Lung (tissue), 12 donors: ENCODE data around the gene ADCY3. TPM values are rescaled to one million over a fixed set of nuclear protein-coding genes. Genes with fewer than 3 reads are reported as not detected.

Experiments used
- ATAC-seq: fragments of 200-7000 bp; cut with Tn5 transposase; one replicate; pipeline ENCODE4 v1.9.1; 2020; ENCODE audit warnings: moderate number of reproducible peaks; ENCODE audit not compliant: insufficient read depth, low FRiP score
- DNase-seq, 3 donors: peaks; one replicate each; pipeline ENCODE4 v3.0.0-alpha.2; 2013 to 2017
- H3K27ac ChIP-seq, 2 donors: one replicate each; pipeline ENCODE4 v1.5.1; 2013; ENCODE audit warnings: mild to moderate bottlenecking in 2 of 2, moderate library complexity in 2 of 2, control low read depth in 1 of 2, inconsistent platforms in 1 of 2, low read depth in 1 of 2, low read length in 1 of 2
- H3K27me3 ChIP-seq, 3 donors: one replicate each; pipeline ENCODE4 v1.5.1; 2013; ENCODE audit warnings: low read length in 2 of 3; ENCODE audit not compliant: control insufficient read depth in 3 of 3, insufficient read depth in 3 of 3
- H3K36me3 ChIP-seq, 4 donors: one replicate each; pipeline ENCODE4 v1.5.1; 2013; ENCODE audit warnings: low read length in 4 of 4, mild to moderate bottlenecking in 1 of 4, moderate library complexity in 1 of 4; ENCODE audit not compliant: control insufficient read depth in 4 of 4, insufficient read depth in 4 of 4
- H3K4me1 ChIP-seq, 5 donors: one replicate each; pipeline ENCODE4 v1.5.1; 2013; ENCODE audit warnings: low read length in 5 of 5, mild to moderate bottlenecking in 2 of 5, moderate library complexity in 1 of 5; ENCODE audit not compliant: control insufficient read depth in 5 of 5, insufficient read depth in 5 of 5
- H3K4me3 ChIP-seq: one replicate; pipeline ENCODE4 v1.5.1; 2013; ENCODE audit warnings: mild to moderate bottlenecking, control low read depth, moderate library complexity
- H3K9ac ChIP-seq, 2 donors: one replicate each; pipeline ENCODE4 v1.5.1; 2013; ENCODE audit warnings: low read length in 2 of 2, control low read depth in 1 of 2; ENCODE audit not compliant: insufficient read depth in 1 of 2
- H3K9me3 ChIP-seq, 4 donors: one replicate each; pipeline ENCODE4 v1.5.1; 2013; ENCODE audit warnings: low read length in 3 of 4, mild to moderate bottlenecking in 1 of 4, moderate library complexity in 1 of 4; ENCODE audit not compliant: control insufficient read depth in 4 of 4, insufficient read depth in 3 of 4
- whole genome bisulfite sequencing, 2 donors: extraction: QIAGEN DNeasy Blood & Tissue Kit; methylation state at CpG; one replicate each; pipeline ENCODE4 v1.1.7; 2013; 5-methylcytosine and 5-hydroxymethylcytosine counted together
- polyA plus RNA-seq, 2 donors: library from polyadenylated mRNA; stranded (reverse); fragments of 200-250 nt; gene quantifications; one replicate each; pipeline ENCODE4 v1.2.1, GENCODE V29; 2013
- total RNA-seq, 2 donors: library from RNA; depleted of rRNA in 1 of 2; stranded (reverse); fragments of >200 nt in 1 of 2; gene quantifications; one replicate each; pipeline ENCODE4 v1.2.1, GENCODE V29; 2014 to 2021
- TF ChIP-seq, protein P1 (sequence below): IDR thresholded peaks from 2 replicates; pipeline ENCODE4 v1.5.1; 2012; ENCODE audit warnings: mild to moderate bottlenecking; ENCODE audit errors: control extremely low read depth, extremely low read depth
- donor health status: control.
- donor health status: control.
- donor health status: Bipolar disorder and iron deficiency.
- donor health status: healthy.
- donor health status: DM: yes; HTN: yes; CAD: no.

Gene ADCY3
- total and polyA plus RNA-seq, 4 donors: 27.9 to 74.8 (median 45.8) TPM

DNA sequence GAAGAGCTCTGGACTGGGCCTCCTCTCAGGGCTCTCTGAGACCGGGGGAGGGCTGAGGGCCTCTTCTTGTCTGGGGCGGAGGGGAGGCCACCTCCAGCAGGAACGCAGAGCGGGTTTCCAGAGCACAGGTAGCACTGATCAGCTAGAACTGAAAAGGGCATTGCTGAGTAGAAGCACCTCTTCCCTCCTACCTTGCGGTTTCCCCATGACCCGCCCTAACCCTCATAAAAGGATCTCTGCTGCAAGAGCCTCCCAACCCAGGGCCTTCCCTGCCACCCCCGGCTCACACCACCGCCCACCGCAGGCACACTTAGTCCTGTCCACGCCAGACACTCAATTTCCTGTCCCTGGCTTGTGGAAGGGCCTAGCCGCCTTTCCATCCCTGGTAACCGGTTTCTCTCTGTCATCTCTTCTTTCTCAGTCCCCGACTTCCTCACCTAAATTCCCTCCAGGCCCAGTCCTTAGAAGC is 966 bp downstream of the ADCY3 start:
- H3K36me3 ChIP-seq: peaks cover 0 to 18% (median 2%) of the 10 kb centered on the region in 4 donors
- TF ChIP-seq, protein P1, sequence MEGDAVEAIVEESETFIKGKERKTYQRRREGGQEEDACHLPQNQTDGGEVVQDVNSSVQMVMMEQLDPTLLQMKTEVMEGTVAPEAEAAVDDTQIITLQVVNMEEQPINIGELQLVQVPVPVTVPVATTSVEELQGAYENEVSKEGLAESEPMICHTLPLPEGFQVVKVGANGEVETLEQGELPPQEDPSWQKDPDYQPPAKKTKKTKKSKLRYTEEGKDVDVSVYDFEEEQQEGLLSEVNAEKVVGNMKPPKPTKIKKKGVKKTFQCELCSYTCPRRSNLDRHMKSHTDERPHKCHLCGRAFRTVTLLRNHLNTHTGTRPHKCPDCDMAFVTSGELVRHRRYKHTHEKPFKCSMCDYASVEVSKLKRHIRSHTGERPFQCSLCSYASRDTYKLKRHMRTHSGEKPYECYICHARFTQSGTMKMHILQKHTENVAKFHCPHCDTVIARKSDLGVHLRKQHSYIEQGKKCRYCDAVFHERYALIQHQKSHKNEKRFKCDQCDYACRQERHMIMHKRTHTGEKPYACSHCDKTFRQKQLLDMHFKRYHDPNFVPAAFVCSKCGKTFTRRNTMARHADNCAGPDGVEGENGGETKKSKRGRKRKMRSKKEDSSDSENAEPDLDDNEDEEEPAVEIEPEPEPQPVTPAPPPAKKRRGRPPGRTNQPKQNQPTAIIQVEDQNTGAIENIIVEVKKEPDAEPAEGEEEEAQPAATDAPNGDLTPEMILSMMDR: no peak
- H3K4me1 ChIP-seq: peaks cover 0 to 30% (median 4%) of the 10 kb centered on the region in 5 donors
- peak overlapping the region; percentile 50 for H3K4me3 ChIP-seq
- no peak for ATAC-seq
- 32 to 38% methylated on average over 11 to 13 of the region's 13 CpGs for WGBS, 2 donors
- H3K27ac ChIP-seq: no peak overlapping the region
- H3K9me3 ChIP-seq: no peaks in the 10 kb centered on the region
- H3K27me3 ChIP-seq: no peaks in the 10 kb centered on the region
- H3K9ac ChIP-seq: no peak overlapping the region
- DNase-seq: peak in 2 of 3 donors; percentile 26 to 40

DNA sequence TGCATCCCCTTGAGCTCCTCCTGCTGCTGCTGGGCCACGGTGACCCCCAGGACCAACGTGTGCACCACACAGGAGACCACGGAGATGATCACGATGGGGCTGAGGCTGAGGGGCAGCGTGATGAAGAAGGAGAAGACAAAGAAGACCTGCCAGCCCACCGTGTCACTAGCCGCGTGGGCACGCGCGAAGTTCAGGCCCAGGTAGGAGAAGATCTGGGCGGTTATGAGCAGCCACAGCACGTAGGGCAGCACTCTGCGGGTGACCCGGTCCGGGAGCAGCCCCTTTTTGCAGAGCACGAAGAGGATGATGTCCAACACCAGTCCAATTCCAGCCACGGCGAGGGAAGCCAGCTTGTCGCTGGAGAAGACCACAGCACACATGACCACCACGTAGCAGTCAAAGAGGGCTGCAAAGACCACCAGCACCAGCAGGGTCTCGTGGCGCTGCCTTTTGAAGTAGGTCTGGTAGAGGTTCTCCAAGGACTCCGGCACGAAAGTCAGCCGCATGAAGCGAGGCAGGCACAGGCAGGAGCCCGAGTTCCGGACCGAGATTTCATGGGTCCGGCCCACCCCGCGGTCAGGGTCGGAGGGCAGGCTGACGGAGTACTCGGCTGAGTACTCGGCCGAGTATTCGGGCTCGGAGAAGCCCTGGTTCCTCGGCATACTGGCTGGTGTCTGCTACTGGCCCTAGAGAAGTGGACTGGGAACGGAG is 1.6 kb downstream of the ADCY3 start:
- H3K9ac ChIP-seq: no peak overlapping the region
- peaks cover 0 to 32% (median 6%) of the 10 kb centered on the region in 5 donors for H3K4me1 ChIP-seq
- DNase-seq: no peak
- 88 to 94% methylated on average over 42 of the region's 42 CpGs for WGBS, 2 donors
- H3K27me3 ChIP-seq: no peaks in the 10 kb centered on the region
- peaks cover 0 to 18% (median 2%) of the 10 kb centered on the region in 4 donors for H3K36me3 ChIP-seq
- TF ChIP-seq, protein P1: no peak
- peak overlapping the region; percentile 8 for H3K4me3 ChIP-seq
- H3K9me3 ChIP-seq: no peaks in the 10 kb centered on the region
- H3K27ac ChIP-seq: no peak overlapping the region
- ATAC-seq: no peak

DNA sequence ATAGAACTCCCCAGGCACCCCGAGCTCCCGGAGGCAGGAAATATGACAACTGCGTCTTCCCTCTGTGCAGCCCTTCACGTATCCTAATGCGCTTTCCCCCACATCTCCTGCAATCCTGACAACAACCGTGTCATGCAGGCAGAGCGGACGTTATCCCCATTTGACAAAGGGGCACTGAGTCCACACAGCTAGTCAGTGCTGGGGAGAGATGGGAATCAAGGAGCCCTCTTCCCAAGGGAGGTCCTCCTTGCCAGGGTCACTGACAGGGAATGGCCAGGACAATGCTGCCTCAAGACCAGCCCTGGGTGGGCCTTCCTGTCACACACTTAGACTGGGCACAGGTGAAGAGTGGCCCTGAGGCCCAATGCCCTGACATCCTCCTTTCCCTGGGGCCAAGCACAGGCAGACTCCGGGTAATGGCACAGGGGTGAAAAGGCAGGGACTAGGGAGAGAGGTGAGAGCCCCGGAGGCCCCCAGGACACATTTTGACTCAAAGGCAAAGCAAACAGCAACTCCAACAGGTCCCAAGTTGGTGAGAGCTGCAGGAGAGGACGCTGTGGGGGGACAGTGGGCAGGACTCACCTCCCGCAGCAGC is 2.2 kb downstream of the ADCY3 start:
- no peak for ATAC-seq
- Histone ChIP-seq H3K9me3 (no peaks in the 10 kb centered on the region), H3K27ac (no peak overlapping the region), H3K27me3 (no peaks in the 10 kb centered on the region), H3K4me1 (peaks cover 0 to 38% (median 6%) of the 10 kb centered on the region in 5 donors), H3K4me3 (peak overlapping the region; percentile 26), H3K36me3 (peaks cover 0 to 18% (median 2%) of the 10 kb centered on the region in 4 donors), H3K9ac (no peak overlapping the region)
- no peak for DNase-seq
- TF ChIP-seq, protein P1: no peak
- 90 to 91% methylated on average over 12 of the region's 12 CpGs for WGBS, 2 donors
